G401 (cell line): ENCODE data around the gene ADAM17. TPM values are rescaled to one million over a fixed set of nuclear protein-coding genes. Genes with fewer than 3 reads are reported as not detected.
"Not testable (repeated sequence)": the region's sequence is repeated elsewhere in the genome, so short reads cannot be mapped to it uniquely, and the experiment has no call there.

Experiments used
- DNase-seq: peaks from one replicate; pipeline ENCODE4 v3.0.0-alpha.2; 2015; ENCODE audit warnings: low spot score
- in situ Hi-C: cut with HindIII; loops from 2 replicates; pipeline ENCODE4 v1.10.0; 2016; ENCODE audit warnings: low sequenced_read_pairs, mixed read lengths
- total RNA-seq: library from RNA; depleted of rRNA; stranded (reverse); fragments of >200 nt; shearing (Covaris generic); gene quantifications from 2 replicates; pipeline ENCODE4 v1.2.3, GENCODE V29; 2014

ADAM17 gene
- total RNA-seq, 1 experiment from 2014 or later = 10.4 TPM

DNA sequence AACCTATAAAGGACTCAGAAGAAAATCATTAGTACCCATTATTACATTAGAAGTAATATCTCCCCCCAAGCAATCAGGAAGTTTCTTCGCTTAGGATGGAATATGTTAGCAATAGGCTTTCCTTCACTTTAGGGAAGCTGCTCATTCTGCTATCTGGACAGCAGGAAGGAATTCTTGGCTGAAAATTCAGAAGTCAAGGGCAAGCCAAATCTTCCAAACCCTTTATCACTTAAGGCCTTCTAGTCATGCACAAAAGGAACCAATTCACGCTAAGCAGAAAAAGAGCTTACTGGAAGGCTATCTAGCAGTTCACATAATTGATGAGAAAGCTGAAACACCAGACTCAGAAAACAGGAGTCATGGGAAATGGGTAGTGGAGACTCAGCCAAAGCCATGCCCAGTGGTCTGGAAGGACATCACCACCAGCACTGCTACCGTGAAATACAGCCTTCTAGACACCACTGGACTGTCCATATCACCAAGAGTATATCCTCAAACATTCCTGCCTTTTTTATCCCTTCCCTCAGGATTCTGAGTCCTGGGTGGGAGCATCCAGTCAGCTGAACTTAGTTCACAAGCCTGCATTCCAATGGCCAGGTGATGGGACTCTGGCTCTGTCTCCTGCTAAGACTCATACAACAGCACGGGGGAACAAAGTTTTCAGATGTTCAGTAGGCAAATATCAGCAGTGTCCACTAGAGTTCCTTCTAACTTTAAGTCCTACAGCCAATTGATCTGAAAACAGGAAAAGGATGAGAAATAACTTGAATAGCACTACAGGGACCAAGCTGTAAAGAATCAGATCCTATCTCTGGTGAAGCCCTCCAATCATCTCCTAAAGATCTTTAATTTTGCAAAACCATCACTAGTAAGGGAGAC is 14.8 kb upstream of the ADAM17 start:
- DNase-seq = no peak
- in situ Hi-C loops = no loop called here

DNA sequence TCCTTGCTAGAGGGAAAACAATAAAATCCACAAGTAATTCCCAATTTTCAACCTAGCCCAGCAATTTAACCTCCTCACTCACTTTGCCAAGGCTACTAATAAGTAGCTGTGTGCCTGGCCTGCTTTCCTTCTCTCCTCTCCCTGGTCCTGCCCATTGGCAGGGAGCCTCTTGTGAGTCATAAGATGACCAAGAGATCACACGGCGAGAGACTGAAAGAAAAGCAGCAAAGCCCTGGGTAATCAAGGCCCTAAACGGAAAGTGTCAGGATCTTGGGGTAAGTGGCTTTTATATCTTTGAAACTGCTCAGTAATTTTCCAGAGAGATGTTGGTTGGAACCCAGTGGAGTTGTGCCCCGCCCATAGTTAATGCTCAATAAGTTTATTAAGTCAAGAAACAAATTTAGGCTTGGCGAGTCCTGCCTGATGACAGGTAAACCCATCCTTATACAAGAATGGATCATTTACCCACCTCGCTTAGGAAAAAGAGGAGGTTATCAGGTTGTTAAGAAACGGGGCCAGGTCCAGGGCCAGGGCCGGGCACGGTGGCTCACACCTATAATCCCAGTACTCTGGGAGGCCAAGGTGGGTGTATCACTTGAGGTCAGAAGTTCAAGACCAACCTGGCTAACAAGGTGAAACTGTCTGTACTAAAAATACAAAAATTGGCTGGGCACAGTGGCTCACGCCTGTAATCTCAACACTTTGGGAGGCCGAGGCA is 10.0 kb upstream of the ADAM17 start:
- in situ Hi-C loops = no loop called here
- DNase-seq = no peak

DNA sequence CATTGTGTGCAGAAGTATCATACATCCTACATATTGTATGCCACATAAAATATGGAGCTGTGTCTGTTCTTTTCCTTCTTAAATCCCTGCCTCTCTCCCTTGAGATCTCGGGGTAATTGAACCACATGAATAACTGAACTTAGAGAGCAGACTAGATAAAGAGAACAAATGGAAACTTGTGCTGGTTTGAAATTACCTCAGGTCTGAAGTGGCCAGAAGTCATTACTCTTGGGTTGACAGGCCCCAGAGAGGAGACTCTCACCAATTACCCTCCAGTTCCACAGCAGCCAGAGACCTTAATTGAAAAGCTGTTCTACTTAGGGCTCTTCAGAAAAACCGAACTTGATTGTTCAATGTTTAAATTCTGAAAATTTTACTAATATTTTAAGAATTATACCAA is 5.0 kb upstream of the ADAM17 start:
- in situ Hi-C loops = no loop called here
- no peak for DNase-seq

DNA sequence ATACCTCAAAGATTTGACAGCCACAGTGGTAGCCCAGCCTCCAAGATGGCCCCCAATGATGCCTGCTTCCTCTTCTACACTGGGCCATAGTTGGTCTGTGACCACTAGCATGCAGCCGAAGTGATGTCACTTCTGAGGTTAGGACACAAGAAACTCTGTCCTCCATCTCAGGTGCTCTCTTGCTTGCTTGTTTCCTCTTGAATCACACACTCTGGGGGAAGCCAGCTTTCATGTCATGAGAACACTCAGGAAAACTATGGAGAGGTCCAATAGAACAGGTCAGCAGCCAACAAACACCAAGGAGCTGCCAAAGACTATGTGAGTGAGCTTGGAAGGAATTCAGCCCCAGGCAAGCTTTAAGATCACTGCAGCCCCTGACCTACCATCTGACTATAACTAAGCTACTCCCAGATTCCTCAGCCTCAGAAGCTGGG is 3.3 kb upstream of the ADAM17 start:
- no peak for DNase-seq
- in situ Hi-C loops = no loop called here

DNA sequence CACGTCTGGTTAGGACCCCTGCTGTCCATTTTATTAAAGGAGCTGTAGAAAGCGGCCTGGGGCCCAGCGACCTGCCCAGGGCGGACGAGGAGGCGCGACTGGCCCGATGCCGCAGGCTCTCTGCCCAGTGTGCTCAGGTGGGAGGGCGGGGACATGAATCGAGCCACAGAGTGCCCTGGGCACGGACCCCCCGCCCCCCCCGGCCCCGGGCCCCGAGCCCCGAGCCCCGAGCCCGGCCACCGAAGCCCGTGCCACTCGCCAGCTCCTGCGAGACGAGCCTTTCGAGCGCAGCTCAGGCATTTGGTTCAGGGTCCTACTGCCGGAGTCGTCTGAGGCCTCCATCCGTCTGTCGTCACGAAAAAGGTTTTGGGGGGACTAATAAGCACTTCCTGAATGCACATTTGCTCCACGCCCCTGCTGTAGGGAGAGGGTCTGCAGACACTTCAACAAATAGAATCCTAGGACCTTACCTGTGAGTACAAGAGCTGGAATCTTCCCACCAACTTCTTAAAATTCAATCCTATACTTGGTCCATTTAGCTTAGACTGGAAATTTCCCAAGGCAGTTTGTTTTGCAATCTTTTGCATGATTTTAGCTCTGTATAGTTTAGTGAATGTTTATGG is 602 bp upstream of the ADAM17 start:
- in situ Hi-C loops = no loop called here
- DNase-seq = no peak

DNA sequence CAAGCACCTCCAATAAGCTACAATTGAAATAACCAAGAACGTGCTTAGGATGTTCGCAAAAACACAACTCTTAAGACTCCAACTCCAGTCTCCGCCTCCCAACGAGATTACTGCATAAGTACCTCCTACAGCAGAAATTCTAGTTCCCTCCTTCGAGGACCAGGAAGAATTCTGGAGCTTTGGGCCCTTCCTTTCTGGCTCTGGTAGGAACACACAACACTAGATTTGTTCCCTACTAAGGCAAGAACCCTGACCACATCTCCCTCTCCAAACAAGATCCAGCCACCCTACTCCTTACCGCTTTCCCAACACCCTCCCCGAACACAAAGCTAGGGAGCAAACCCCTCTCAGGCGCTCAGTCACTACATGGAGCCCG is 721 bp downstream of the ADAM17 start:
- peak; percentile 46 for DNase-seq
- in situ Hi-C loops = no loop called here

DNA sequence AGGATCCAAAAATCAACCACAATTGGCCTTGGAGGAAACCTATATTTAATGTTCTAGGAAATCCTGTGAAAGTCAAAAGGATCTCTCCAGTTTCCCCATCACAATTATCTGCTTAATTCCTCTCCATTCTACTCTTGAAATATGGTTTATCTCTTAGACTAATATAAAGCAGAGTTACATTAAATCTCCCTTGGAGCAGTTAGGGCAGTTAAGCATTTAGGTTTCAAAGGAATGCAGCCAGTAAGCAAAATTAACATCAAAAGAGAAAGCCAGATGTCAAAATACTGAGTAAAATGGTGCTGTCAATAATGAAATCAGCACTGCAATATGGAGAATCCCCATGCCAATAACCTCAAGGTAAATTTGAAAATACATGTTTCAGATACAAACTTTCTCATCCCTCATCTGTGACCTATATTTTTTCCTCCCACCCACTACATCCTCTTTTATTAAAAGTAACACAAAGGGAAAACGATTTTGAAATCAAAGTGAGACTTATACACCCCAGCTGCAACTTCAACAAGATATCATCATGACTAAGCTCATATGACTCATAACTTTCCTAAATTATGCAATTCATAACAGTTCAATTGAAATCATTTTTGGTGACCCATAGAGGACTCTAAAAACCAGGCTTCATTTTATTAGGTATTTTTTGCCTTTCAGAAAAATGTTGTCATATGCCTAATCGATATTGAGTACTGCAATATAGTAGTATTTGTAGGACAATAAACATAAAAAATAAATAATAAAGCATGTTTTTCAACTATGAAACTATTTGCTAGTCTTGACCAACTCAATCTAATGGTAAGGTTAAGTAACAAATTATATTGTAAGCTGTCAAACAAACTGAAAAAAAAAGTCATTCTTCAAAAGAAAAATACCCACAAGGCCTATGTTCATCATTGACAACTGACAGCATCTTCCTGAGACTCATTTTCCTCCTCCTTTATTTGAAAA is 3.1 kb downstream of the ADAM17 start:
- no peak for DNase-seq
- in situ Hi-C loops = no loop called here

DNA sequence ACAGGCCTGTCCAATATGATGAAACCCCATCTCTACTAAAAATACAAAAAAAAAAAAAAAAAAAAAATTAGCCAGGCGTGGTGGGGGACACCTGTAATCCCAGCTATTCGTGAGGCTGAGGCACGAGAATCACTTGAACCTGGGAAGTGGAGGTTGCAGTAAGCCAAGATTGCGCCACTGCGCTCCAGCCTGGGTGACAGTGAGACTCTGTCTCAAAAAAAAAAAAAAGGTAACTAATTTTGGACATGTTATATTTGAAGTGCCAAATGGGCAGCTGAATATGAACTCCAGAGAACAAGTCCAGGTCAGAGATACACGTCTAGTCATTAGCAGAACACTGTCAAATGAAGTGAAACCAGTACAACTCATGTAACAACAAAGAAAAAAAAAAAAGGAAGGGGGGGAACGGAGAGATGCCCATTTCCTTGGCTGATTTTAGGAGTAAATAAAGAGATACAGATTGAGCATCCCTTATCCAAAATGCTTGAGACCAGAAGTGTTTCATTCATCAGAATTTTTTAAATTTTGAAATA is 4.7 kb downstream of the ADAM17 start:
- in situ Hi-C loops, DNase-seq: not testable (repeated sequence)

DNA sequence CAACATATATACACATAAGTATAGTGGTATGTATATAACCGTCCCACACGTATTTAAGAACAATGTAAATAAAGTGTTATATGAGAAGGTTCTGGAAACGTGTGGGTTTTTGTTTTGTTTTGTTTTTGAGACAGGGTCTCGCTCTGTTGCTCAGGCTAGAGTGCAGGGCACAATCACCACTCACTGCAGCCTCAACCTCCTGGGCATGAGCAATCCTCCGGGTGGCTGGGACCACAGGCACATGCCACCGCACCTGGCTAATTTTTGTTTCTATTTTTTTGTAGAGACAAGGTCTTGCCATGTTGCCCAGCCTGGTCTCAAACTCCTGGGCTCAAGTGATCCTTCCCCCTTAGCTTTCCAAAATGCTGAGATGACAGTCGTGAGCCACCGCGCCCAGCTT is 6.2 kb downstream of the ADAM17 start:
- in situ Hi-C loops = no loop called here
- DNase-seq = no peak

DNA sequence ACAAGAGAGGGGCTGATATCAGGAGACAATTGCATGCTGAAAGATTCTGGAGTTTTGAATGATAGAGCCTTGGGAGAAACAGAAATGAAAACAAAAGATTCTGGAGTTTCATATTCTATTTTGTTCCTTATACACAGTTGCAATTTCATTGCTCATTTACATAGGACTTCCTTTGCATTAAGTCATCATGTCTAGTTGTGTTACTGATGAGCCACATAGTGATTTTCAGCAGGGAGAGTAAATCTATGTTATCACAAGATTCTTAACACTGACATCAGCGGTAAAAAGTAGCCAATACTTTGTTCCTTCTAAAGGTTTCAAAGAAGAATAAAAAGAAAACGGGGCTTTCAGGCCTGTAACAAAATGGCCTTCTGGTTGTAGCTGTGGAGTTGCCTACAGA is 7.1 kb downstream of the ADAM17 start:
- in situ Hi-C loops = no loop called here
- DNase-seq = no peak

DNA sequence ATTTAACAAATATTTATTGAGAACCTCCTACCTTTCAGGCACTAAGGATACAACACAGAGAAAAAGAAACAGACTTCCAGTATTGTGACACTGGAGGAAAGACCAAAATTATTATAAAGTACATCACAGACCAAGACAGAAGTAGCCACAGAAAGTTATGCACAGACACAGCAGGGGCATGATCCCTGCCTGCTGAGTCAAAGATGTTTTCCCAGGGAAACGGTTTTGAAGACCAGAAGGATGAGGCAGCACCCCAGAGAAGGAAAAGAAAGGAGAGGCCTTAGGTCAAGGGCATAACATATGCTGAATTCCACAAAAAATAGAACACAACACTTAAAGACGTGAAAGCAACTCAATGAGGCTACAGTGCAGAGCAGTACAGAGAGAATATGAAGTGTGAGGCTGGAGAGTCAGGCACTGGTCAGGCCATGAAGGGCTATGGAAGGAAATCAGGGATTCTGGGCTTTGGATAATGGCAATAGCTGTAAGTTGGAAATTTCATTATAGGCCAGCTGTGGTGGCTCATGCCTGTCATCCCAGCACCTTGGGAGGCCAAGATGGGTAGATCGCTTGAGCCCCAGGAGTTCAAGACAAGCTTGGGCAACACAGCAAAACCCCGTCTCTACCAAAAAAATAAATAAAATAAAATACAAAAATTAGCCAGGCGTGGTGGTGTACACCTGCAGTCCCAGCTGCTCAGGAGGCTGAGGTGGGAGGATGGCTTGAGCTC is 8.2 kb downstream of the ADAM17 start:
- DNase-seq = no peak
- in situ Hi-C loops = no loop called here

DNA sequence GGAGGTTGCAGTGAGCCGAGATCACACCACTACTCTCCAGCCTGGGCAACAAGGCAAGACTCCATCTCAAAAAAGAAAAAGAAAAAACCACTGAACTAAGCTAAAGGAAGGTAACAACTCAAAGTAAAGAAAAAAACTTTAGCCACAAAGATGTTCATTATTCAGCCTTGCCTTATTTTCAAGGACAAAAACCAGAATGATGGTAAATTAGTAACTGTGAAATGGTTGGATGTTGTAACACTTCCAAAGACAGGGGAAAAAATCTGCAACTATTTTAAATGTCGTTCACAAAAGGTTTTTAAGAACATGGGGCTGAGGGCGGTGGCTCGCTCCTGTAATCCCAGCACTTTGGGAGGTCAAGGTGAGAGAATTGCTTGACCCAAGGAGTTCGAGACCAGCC is 10.1 kb downstream of the ADAM17 start:
- in situ Hi-C loops = no loop called here
- no peak for DNase-seq

DNA sequence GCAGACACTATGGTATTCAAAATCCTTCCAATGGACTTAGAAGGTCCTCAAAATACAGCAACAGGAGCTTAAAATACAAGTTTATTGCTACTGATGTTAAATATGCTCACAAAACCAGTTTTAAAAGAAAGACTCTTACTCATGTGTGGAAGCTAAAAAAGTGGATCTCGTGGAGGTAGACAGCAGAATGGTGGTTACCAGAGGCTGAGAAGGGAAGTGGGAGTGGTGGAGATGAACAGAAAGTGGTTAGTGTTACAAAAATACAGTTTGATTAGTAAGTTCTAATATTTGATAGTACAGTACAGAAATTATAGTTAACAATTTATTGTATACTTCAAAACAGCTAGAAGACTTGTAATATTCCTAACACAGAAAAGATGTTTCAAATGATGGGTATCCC is 12.1 kb downstream of the ADAM17 start:
- DNase-seq = no peak
- in situ Hi-C loops = no loop called here

DNA sequence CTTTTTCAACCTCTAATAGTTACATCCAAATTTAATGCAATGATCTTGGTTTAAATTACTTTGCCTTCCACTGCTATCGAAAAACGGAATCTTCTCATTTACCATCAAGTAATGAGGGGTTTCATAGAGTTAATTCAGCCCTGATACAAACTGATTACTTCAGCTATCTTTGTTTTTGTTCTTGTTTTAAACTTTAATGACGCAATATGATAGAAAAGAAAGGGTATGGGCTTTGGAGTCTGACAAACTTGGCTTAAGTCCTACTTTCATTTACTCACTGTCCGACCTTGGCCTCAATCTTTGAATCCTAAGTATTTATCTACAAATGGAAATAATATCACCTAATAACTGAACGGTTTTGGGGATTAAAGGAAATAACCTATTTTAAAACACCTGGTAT is 16.1 kb downstream of the ADAM17 start:
- in situ Hi-C loops = no loop called here

DNA sequence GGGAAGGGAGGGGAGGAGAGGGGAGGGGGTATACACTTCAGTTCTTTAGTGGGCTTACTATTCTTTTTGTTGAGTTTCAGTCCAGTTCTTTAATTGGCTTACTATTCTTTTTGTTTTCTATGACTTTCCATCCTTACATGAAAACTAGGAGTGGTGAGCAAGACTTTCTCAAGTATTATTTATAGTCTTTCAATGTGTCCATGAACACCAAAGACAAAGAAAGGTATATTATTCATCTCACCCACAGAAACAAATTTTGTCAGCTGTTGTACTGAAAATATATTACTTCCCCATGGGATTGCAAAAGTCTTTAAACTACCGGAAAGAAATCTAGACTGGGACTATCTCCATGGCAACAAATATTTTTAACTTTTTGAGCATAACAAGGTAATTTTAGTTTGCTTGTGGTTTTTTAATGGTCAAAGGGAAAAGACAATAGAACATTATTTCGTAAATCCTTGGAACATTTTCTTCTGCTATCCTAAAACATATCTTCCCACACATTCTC is 17.6 kb downstream of the ADAM17 start:
- no peak for DNase-seq
- in situ Hi-C loops = no loop called here

More for the DNA sequence above, 16.1 kb downstream of the ADAM17 start:
- DNase-seq = no peak

DNA sequence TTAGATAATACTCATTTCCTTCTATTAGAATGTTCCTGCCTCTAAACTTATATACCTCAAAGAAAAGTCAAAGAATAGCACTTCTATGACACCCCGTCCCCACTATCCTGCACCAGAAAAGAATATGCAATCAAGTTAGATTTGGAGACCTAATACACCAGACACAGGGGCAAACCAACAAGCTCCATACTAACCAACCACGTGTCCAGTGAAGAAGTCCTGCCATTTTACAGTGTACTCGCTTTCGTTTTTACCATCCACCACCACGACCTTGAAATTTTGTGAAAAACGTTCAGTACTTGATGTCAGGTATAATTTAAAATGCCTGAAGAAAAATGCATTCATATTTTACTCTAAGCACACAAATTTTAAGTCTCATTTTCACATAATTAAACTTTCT is 19.1 kb downstream of the ADAM17 start:
- in situ Hi-C loops = no loop called here
- no peak for DNase-seq

DNA sequence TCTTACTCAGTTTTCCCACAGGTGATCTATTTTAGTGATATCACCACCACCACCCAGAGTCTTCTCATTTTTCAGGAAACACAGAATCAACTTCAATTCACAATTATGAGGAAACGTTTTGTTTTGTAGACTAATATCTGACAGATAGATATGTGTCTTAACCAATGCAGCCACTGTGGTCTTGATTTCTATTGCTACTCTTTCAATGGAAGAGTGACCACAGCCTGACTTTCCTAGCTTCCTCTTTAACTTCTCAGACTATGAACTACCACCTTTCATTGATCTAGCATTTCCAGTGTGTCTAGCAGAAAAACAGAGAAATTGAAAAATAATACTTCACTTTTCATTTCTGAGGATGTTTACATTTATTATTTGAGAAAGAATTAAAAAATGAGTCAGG is 20.5 kb downstream of the ADAM17 start:
- no peak for DNase-seq
- in situ Hi-C loops = no loop called here

DNA sequence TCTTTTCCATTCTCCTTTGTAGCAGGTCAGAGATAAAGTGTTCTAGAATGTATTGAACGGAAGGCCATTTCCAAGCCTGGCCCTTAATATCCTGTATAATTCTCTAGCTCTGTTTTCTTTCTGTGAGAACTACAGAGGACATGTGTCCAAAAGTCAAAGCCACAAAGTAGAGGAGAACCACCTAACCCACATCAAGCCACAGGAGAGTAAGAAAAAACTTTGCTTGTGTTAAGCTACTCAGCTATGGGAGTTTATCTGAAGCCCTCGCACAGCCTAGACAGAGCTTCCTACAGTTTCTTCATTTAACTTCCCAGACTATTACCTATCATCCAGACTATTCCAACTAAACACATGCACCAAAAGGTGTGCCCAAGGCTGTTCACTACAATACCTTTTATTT is 22.0 kb downstream of the ADAM17 start:
- DNase-seq = no peak
- in situ Hi-C loops = no loop called here
